Small intestine (tissue), 7 donors: Measurements from ENCODE around the gene ADAMTSL3. TPM values are rescaled to one million over a fixed set of nuclear protein-coding genes. Genes with fewer than 3 reads are reported as not detected.

ENCODE experiments used
- DNase-seq, 2 donors: peaks; one replicate each; pipeline versions ENCODE4 v3.0.0 to v3.0.0-alpha.2; 2013
- FAIRE-seq: peaks from 2 replicates; lab custom pipeline; 2012; peaks lifted over from hg19 to GRCh38; lab: Jason Lieb, UNC
- H3K27ac ChIP-seq, 3 donors: one replicate each; pipeline ENCODE4 v1.5.1; 2013; ENCODE audit warnings: low read length in 2 of 3, mild to moderate bottlenecking in 2 of 3, control low read depth in 1 of 3, inconsistent platforms in 1 of 3, low read depth in 1 of 3, moderate library complexity in 1 of 3
- H3K27me3 ChIP-seq, 3 donors: one replicate each; pipeline ENCODE4 v1.6.1; 2013; ENCODE audit warnings: low read length in 3 of 3, inconsistent platforms in 1 of 3; ENCODE audit not compliant: control insufficient read depth in 3 of 3, insufficient read depth in 3 of 3
- H3K36me3 ChIP-seq, 3 donors: one replicate each; pipeline ENCODE4 v1.6.1; 2013; ENCODE audit warnings: low read length in 3 of 3, inconsistent platforms in 1 of 3, low read depth in 1 of 3, mild to moderate bottlenecking in 1 of 3, moderate library complexity in 1 of 3; ENCODE audit not compliant: control insufficient read depth in 3 of 3, insufficient read depth in 2 of 3
- H3K4me1 ChIP-seq, 3 donors: one replicate each; pipeline ENCODE4 v1.6.1; 2013; ENCODE audit warnings: low read length in 2 of 3, inconsistent platforms in 1 of 3, low read depth in 1 of 3, mild to moderate bottlenecking in 1 of 3, moderate library complexity in 1 of 3; ENCODE audit not compliant: control insufficient read depth in 3 of 3, insufficient read depth in 2 of 3
- H3K4me3 ChIP-seq, 3 donors: one replicate each; pipeline ENCODE4 v1.5.1; 2013; ENCODE audit warnings: low read length in 3 of 3, control low read depth in 1 of 3, inconsistent platforms in 1 of 3, low read depth in 1 of 3, mild to moderate bottlenecking in 1 of 3, moderate library complexity in 1 of 3
- H3K9me3 ChIP-seq, 2 donors: one replicate each; pipeline ENCODE4 v1.6.1; 2013; ENCODE audit warnings: low read depth in 1 of 2, low read length in 1 of 2; ENCODE audit not compliant: control insufficient read depth in 2 of 2, insufficient read depth in 1 of 2
- WGBS, 3 donors: extraction: QIAGEN DNeasy Blood & Tissue Kit; methylation state at CpG; one replicate each; pipeline ENCODE4 v1.1.7; 2013; 5-methylcytosine and 5-hydroxymethylcytosine counted together
- polyA plus RNA-seq, 4 donors: library from polyadenylated mRNA; stranded (reverse) in 3 of 4; unstranded in 1 of 4; fragments of 200-250 nt in 3 of 4; fragments of 120-200 nt in 1 of 4; gene quantifications; one replicate each; pipeline versions ENCODE4 v1.2.1 to v1.2.3, GENCODE V29; 2013
- donor health status: healthy with polysubstance abuse.
- donor health status: control.
- donor health status: control.
- donor health status: Bipolar disorder and iron deficiency.
- donor health status: healthy.

ADAMTSL3 gene
- polyA plus RNA-seq, 4 donors: 0.22 to 1.6 (median 0.93) TPM

DNA sequence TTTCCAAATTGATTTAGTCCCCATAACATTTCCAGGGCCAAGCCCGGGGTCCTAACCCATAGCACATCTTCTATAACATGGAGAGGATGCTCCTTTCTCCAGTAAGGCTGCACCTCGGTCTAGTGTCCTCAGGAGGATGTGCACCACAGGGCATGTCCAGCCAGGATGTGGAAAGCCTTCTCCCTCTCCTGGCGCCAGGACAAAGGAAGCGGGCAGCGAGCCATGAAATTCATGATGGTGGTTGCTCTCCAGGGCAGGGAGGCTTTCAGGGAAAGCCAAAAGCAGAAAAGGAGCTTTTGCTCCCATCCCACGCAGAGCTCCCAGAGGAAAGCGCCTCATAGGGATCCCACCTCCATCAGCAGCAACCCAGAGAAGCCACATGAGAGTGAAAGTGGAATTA lies 220.0 kb downstream of the ADAMTSL3 start:
- no peak overlapping the region for H3K4me3 ChIP-seq
- 86 to 89% (median 87%) methylated on average over 7 of the region's 7 CpGs for WGBS, 3 donors
- DNase-seq (no peak), FAIRE-seq (no peak)
- H3K4me1 ChIP-seq: no peaks in the 10 kb centered on the region
- no peak overlapping the region for H3K27ac ChIP-seq
- no peaks in the 10 kb centered on the region for H3K27me3 ChIP-seq
- no peaks in the 10 kb centered on the region for H3K36me3 ChIP-seq
- H3K9me3 ChIP-seq: no peaks in the 10 kb centered on the region

- WGBS, 3 donors: 51 to 81% (median 66%) methylated on average over 2 of the region's 2 CpGs
- no peak for DNase-seq
- no peaks in the 10 kb centered on the region for H3K27me3 ChIP-seq
- no peaks in the 10 kb centered on the region for H3K4me1 ChIP-seq
- H3K4me3 ChIP-seq: no peak overlapping the region
- H3K27ac ChIP-seq: no peak overlapping the region
- H3K9me3 ChIP-seq: no peaks in the 10 kb centered on the region
- no peaks in the 10 kb centered on the region for H3K36me3 ChIP-seq
- no peak for FAIRE-seq
These were observed 226.6 kb downstream of the ADAMTSL3 start for GRCh38 chr15:83880529-83880928.

DNA sequence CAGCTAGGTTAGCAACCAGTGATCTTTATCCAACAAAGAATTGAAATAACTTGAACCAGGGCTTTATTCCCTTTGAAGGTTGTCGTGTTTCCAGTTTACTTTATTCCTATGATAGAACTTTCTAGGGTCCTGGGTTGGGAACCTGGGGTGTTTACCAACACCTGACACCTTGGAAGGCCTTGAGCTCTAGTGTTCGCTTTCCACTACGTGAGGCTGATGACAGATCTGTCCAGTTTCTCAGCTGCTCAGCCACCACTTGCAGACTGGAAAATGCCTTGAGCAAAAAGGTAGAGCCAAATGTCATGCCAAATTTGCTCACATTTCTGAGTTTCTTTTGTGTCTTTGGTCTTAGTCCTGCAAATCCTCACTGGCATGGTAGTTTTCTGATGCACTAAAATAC lies 227.2 kb downstream of the ADAMTSL3 start:
- no peak overlapping the region for H3K27ac ChIP-seq
- no peaks in the 10 kb centered on the region for H3K9me3 ChIP-seq
- WGBS, 3 donors: 60 to 85% (median 71%) methylated on average over 3 of the region's 3 CpGs
- H3K4me1 ChIP-seq: no peaks in the 10 kb centered on the region
- no peaks in the 10 kb centered on the region for H3K27me3 ChIP-seq
- H3K36me3 ChIP-seq: no peaks in the 10 kb centered on the region
- no peak for DNase-seq
- no peak for FAIRE-seq
- no peak overlapping the region for H3K4me3 ChIP-seq

DNA sequence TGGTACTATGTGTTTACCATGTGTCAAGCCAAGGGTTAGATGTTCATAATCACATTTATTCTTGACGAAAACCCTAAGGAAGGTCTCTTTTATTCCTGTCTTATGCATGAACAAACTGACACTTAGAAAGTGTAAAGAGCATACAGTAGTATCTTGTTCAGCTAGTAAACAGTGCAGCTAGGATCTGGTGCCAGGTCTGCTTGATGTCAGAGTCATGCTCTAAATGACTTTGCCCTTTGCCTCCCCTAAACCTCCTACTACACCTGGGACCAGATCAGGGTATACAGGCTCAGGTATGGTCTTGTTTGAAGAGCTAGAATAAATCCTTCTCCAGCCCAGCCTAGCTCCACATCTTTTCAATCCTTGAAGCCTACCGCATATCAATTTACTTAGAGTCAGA lies 232.4 kb downstream of the ADAMTSL3 start:
- no peaks in the 10 kb centered on the region for H3K36me3 ChIP-seq
- 79 to 94% (median 82%) methylated on average over 2 of the region's 2 CpGs for WGBS, 3 donors
- no peak overlapping the region for H3K27ac ChIP-seq
- H3K9me3 ChIP-seq: no peaks in the 10 kb centered on the region
- no peak for DNase-seq
- H3K4me1 ChIP-seq: no peaks in the 10 kb centered on the region
- no peak overlapping the region for H3K4me3 ChIP-seq
- no peaks in the 10 kb centered on the region for H3K27me3 ChIP-seq
- FAIRE-seq: no peak

DNA sequence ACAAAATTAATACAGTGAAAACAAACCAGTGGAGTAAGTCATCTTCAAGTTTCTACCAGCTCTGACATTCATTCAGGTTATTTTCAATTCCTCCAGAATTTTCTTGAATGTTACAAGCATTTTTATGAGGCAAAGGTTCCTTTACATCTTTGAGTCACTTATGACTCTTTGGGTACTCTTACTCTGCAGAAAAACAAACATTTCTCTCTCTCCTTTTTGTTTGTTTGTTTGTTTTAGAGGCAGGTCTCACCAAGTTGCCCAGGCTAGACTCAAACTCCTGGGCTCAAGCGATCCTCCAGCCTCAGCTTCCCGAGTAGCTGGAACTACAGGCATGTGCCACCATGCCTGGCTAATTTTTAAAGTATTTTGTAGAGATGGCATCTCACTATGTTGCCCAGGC lies 233.5 kb downstream of the ADAMTSL3 start:
- Histone ChIP-seq H3K27me3 (no peaks in the 10 kb centered on the region), H3K9me3 (no peaks in the 10 kb centered on the region), H3K36me3 (no peaks in the 10 kb centered on the region), H3K4me1 (no peaks in the 10 kb centered on the region), H3K27ac (no peak overlapping the region), H3K4me3 (no peak overlapping the region)
- no peak for DNase-seq
- FAIRE-seq: no peak
- 68 to 80% (median 69%) methylated on average over 2 of the region's 2 CpGs for WGBS, 3 donors

GRCh38 chr15:83887961-83888360 lies 234.0 kb downstream of the ADAMTSL3 start:
- Histone ChIP-seq H3K4me3 (no peak overlapping the region), H3K9me3 (no peaks in the 10 kb centered on the region), H3K4me1 (no peaks in the 10 kb centered on the region), H3K27ac (no peak overlapping the region), H3K36me3 (no peaks in the 10 kb centered on the region), H3K27me3 (no peaks in the 10 kb centered on the region)
- FAIRE-seq (no peak), DNase-seq (no peak)
- WGBS, 3 donors: 75 to 81% (median 77%) methylated on average over 2 of the region's 2 CpGs

DNA sequence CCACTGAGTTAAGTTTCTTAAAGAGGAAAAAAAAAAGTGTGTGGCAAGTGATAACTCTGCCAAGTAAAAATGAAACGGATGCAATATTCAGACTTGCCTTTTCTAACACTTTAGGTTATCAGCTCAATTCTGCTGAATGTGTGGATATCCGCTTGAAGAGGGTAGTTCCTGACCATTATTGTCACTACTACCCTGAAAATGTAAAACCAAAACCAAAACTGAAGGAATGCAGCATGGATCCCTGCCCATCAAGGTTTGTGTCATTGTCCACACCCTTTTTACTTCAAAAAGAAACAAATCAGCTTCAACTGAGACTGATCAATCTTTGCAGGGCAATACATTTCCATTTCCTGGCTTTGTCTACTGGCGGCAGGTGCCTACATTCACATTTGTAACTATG lies 236.1 kb downstream of the ADAMTSL3 start:
- no peak overlapping the region for H3K27ac ChIP-seq
- WGBS, 3 donors: 54 to 66% (median 64%) methylated on average over 3 of the region's 3 CpGs
- DNase-seq (no peak), FAIRE-seq (no peak)
- no peaks in the 10 kb centered on the region for H3K36me3 ChIP-seq
- no peak overlapping the region for H3K4me3 ChIP-seq
- H3K27me3 ChIP-seq: no peaks in the 10 kb centered on the region
- no peaks in the 10 kb centered on the region for H3K9me3 ChIP-seq
- H3K4me1 ChIP-seq: no peaks in the 10 kb centered on the region

- H3K4me1 ChIP-seq: no peaks in the 10 kb centered on the region
- no peaks in the 10 kb centered on the region for H3K9me3 ChIP-seq
- no peak overlapping the region for H3K4me3 ChIP-seq
- FAIRE-seq (no peak), DNase-seq (no peak)
- H3K27me3 ChIP-seq: no peaks in the 10 kb centered on the region
- H3K36me3 ChIP-seq: no peaks in the 10 kb centered on the region
- WGBS, 3 donors: 41 to 70% (median 52%) methylated on average over 1 of the region's 1 CpG
- no peak overlapping the region for H3K27ac ChIP-seq
These were observed 236.7 kb downstream of the ADAMTSL3 start for GRCh38 chr15:83890587-83890986.

GRCh38 chr15:83892498-83892897 lies 238.6 kb downstream of the ADAMTSL3 start:
- no peak overlapping the region for H3K4me3 ChIP-seq
- H3K4me1 ChIP-seq: no peaks in the 10 kb centered on the region
- FAIRE-seq (no peak), DNase-seq (no peak)
- H3K9me3 ChIP-seq: no peaks in the 10 kb centered on the region
- no peak overlapping the region for H3K27ac ChIP-seq
- WGBS, 3 donors: 79 to 90% (median 88%) methylated on average over 4 of the region's 4 CpGs
- peaks cover 0 to 2% (median 0%) of the 10 kb centered on the region in 3 donors for H3K27me3 ChIP-seq
- H3K36me3 ChIP-seq: no peaks in the 10 kb centered on the region
